VCaP (cell line): ENCODE results near the gene DMBX1.

Source experiments
- H3K27ac ChIP-seq: fragments of 450-650 bp; 2 replicates; pipeline ENCODE4 v1.5.1; 2017
- CTCF ChIP-seq: fragments of 450-650 bp; conservative IDR thresholded peaks from 2 replicates; pipeline ENCODE4 v1.5.1; 2017; ENCODE audit warnings: mild to moderate bottlenecking, moderate library complexity

DMBX1 gene

GRCh38 chr1:46528297-46528955 lies 38.8 kb downstream of the DMBX1 start:
- peak; percentile 67 for TF ChIP-seq CTCF
- H3K27ac ChIP-seq, result no peak overlapping the region

DNA sequence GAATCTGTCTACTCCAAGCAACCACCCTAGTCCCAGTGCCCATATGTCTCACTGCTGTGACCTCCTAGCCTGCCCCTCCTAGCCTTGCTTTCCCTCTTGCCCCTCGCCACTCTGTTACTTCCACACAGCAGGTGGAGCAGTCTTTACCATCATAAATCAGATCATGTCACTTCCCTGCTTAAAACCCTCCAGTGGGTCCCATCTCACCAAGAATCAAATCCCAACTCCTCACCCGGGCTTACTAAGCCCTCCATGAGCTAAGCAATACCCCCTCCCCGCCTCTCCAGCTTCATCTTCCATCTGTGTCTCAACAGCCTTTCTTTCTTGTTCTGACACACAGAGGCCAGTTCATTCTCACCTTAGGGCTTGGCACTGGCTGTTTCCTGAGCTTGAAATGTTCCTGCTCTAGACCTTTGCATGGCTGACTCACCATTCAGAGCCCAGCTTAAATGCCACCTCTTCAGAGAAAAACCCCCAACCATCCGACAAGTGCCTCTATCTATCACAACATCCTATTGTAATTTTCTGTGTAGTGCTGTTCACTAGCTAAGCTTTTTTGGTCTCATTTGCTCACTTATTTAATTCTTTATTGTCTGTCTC lies 39.5 kb downstream of the DMBX1 start:
- no peak overlapping the region for H3K27ac ChIP-seq
- TF ChIP-seq CTCF, result no peak

- no peak overlapping the region; the same call in 1 of the 2 replicates for H3K27ac ChIP-seq
- no peak for TF ChIP-seq CTCF
Measured at GRCh38 chr1:46530311-46530710, 40.7 kb downstream of the DMBX1 start.

DNA sequence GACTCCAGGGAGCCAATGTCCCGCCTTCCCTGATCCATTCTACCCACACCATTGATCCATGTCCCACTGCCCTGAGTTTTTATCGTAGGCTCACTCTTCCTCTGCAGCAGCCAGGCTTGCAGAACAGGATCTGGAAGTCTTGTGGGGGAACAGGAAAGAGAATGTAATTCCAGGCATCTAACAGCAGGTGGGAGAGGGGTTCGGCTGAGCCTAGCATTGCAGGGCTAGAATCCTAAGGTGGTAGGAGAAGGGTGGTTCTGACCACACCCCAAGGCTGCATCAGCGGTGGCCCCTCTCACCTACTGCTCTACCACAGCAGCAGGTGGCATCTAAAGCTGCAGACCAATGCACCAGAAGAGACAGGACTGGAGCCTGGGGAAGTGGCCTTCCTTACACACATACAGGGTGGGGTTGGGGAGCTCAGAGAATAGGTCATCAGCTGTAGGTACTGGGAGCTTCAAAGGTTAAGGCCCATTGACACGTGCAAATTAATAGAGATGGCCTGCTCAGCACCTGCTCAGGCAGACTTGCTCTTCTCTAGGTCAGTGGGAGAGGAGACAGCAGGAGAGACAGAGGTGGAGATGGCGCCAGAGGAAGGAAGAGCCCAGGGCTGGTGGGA lies 41.3 kb downstream of the DMBX1 start:
- H3K27ac ChIP-seq, result no peak overlapping the region; the same call in 1 of the 2 replicates
- TF ChIP-seq CTCF, result peak; percentile 23; the same call in 1 of the 2 replicates

DNA sequence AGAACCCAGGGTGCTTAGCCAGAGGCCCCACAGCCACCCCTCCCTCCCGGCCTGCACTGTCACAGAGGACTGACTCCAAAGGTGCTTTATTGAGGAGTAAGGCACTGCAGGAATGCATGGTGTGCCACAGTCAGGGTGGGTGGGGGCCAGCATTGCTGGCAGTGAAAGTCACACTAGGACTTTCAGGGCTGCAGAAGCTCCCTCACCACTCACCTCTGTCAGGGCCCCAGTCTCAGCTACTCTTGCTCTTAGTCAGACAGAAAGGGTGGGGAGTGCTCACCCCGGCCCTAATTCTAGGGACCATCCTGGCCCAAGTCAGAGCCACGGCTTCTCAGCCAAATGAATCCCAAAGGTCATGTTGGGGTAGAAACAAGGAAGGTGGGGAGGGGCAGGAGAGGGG lies 42.5 kb downstream of the DMBX1 start:
- no peak for TF ChIP-seq CTCF
- H3K27ac ChIP-seq, result no peak overlapping the region

DNA sequence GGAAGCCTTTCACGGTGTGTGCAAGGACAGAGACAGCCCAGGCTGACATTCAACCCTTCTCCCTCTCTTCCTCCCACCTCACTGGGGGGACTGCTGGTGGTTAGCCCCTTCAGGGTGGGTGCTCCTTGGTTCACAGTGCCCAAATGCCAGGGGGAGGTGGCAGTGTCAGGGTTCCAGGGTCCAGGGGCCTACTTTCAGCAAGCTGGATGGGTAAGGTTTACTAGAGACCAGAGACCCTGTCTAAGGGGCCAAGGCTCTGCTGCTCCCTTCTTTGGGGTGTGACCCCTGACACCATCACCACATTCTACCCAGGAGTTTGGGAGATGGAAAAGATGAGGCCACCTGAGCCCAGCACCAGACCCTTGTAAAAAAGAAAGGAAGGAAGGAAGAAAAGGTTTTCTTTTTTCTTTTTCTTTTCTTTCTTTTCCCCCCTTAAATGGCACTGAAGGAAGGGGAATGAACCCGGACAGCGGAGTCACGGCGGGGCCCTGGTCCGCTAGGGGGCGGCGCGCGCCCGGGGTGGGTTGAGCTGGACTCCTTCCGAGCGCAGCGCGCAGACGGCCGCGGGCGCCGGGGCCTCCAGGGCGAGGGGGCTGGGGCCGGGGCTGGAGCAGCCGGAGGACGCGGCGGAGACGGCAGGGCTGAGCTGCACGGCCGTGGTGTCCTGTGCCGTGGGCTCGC lies 43.0 kb downstream of the DMBX1 start:
- TF ChIP-seq CTCF, result peak; percentile 89
- peak overlapping the region; percentile 75 for H3K27ac ChIP-seq

GRCh38 chr1:46533179-46533864 lies 43.7 kb downstream of the DMBX1 start:
- H3K27ac ChIP-seq, result peak overlapping the region; percentile 75

More at GRCh38 chr1:46533179-46533864, 43.7 kb downstream of the DMBX1 start:
- peak; percentile 33 for TF ChIP-seq CTCF
